ENCODE results near the gene ZFP91.

- TF ChIP-seq REST (IDR thresholded peaks at IDR 0.05; ENCODE audit: insufficient replicate concordance, low read depth) (no peak), GABPA (IDR thresholded peaks at IDR 0.05; ENCODE audit: low read depth) (no peak), POLR2AphosphoS5 (IDR thresholded peaks at IDR 0.05; ENCODE audit: low read depth) (no peak), CTCF (IDR thresholded peaks at IDR 0.05; ENCODE audit: insufficient read depth, low read length) (no peak), SPI1 (IDR thresholded peaks at IDR 0.05; ENCODE audit: borderline replicate concordance, low read depth) (no peak)
Observed at GRCh38 chr11:58596621-58597020, 17.8 kb downstream of the ZFP91 start.

Measured in HL-60 (cell line).